B cell (primary cell): ENCODE results near the gene SERPINB12.

Experiments used
- CTCF ChIP-seq: fragments of 200-600 bp; IDR thresholded peaks from one replicate; pipeline ENCODE4 v1.8.0; 2022; ENCODE audit warnings: antibody characterized with exemption, mild to moderate bottlenecking
- EZH2 ChIP-seq: IDR thresholded peaks from 2 replicates; pipeline ENCODE4 v1.6.1; 2012; ENCODE audit warnings: borderline replicate concordance, low read depth, mild to moderate bottlenecking, moderate library complexity, low read length; ENCODE audit not compliant: insufficient read depth, poor library complexity, severe bottlenecking

- TF ChIP-seq EZH2 (no peak), CTCF (no peak)
Measured at GRCh38 chr18:63528863-63529492, 13.2 kb upstream of the SERPINB12 start.
